Gastroesophageal sphincter (tissue), 3 donors: ENCODE results near the gene AFTPH.

Source experiments
- CTCF ChIP-seq, 4 experiments: fragments of 200-600 bp in 2 of 4; fragments of 450-650 bp in 2 of 4; sonication (generic) in 1 of 4; IDR thresholded peaks; one replicate each; pipeline ENCODE4 v1.5.1; 2017 to 2019; ENCODE audit warnings: antibody characterized with exemption in 4 of 4, mild to moderate bottlenecking in 2 of 4, moderate library complexity in 2 of 4
- EP300 ChIP-seq: sonication (generic); formaldehyde crosslinking; IDR thresholded peaks from one replicate; pipeline ENCODE4 v1.6.1; 2017; ENCODE audit warnings: antibody characterized with exemption, mild to moderate bottlenecking
- POLR2A ChIP-seq, 2 donors: fragments of 450-650 bp; IDR thresholded peaks; one replicate each; pipeline ENCODE4 v1.6.1; 2017; ENCODE audit warnings: antibody characterized with exemption in 2 of 2, mild to moderate bottlenecking in 2 of 2, moderate library complexity in 1 of 2

GRCh38 chr2:64535024-64535423, 10.9 kb downstream of the AFTPH start:
- TF ChIP-seq POLR2A (IDR thresholded peaks at IDR 0.05), result no peak
- TF ChIP-seq EP300, result no peak
- no peak for TF ChIP-seq CTCF (IDR thresholded peaks at IDR 0.05)
